LNCAP (cell line): ENCODE measurements around the gene SLC25A45.

Experiments used
- TF ChIP-seq, protein P1 (sequence below): fragments of 450-650 bp; IDR thresholded peaks from 2 replicates; pipeline ENCODE4 v1.5.1; 2017; ENCODE audit warnings: mild to moderate bottlenecking

Gene SLC25A45

DNA sequence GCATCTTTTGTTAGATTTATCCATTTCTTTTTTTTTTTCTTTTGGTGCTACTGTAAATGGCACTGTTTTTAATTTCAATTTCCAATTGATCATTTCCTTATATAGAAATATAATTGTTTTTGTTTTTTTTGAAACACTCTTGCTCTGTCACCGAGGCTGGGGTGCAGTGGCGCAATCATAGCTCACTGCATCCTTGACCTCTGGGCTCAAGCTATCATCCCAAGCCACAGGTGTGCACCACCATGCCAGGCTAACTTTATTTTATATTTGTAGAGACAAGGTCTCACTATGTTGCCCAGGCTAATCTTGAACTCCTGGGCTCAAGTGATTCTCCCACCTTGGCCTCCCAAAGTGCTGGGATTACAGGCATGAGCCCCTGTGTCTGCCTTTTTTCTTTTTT, 20.3 kb upstream of the SLC25A45 start:
- TF ChIP-seq, protein P1, sequence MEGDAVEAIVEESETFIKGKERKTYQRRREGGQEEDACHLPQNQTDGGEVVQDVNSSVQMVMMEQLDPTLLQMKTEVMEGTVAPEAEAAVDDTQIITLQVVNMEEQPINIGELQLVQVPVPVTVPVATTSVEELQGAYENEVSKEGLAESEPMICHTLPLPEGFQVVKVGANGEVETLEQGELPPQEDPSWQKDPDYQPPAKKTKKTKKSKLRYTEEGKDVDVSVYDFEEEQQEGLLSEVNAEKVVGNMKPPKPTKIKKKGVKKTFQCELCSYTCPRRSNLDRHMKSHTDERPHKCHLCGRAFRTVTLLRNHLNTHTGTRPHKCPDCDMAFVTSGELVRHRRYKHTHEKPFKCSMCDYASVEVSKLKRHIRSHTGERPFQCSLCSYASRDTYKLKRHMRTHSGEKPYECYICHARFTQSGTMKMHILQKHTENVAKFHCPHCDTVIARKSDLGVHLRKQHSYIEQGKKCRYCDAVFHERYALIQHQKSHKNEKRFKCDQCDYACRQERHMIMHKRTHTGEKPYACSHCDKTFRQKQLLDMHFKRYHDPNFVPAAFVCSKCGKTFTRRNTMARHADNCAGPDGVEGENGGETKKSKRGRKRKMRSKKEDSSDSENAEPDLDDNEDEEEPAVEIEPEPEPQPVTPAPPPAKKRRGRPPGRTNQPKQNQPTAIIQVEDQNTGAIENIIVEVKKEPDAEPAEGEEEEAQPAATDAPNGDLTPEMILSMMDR = no peak

DNA sequence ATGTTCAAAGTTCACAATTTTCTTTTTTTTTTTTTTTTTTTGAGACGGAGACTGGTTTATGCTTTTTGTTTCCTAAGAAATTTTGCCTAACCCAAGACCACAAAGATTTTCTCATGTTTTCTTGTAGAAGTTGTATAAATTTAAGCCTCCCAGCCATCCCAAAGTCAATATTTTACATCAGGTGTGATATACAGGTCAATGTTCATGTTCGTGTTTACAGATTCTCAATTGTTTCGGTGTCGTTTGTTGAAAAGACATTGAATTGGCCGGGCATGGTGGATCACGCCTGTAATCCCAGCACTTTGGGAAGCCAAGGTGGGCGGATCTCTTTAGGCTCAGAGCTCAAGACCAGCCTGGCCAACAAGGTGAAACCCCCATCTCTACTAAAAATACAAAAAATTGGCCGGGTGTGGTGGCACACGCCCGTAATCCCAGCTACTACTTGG, 19.4 kb upstream of the SLC25A45 start:
- TF ChIP-seq, protein P1 = no peak

DNA sequence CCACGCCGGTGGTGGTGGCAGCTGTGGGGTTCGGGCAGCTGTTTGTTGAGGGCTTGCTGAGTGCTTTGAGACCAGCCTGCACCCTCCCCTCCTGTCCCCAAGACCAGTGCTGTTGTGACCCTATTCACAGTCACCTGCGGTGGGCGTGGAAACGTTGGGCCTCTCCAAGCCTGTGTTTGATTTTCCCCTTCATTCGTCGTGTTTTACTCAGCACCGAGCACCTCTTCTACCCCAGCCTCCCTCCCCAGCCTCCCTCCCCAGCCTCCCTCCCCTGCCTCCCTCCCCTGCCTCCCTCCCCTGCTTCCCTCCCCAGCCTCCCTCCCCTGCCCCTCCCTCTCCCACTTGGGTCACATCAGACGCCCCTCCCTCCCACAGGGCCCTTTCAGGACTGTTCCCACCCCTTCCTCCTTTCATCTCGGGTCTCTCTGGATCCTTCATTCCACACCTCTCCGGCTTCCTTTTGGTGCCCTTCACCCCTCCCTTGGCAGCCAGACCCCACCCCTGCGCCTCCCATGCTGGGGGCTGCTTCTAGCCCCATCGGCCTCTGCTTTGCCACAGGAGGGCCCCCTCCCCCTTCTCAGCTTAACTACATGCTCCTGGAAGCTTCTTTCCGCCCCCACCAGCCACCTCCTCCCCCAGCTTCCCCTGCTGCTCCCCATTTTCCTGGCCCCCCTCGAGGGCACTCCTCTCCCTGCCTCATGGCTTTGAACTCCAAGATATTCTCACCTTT, 18.8 kb upstream of the SLC25A45 start:
- TF ChIP-seq, protein P1 = no peak

DNA sequence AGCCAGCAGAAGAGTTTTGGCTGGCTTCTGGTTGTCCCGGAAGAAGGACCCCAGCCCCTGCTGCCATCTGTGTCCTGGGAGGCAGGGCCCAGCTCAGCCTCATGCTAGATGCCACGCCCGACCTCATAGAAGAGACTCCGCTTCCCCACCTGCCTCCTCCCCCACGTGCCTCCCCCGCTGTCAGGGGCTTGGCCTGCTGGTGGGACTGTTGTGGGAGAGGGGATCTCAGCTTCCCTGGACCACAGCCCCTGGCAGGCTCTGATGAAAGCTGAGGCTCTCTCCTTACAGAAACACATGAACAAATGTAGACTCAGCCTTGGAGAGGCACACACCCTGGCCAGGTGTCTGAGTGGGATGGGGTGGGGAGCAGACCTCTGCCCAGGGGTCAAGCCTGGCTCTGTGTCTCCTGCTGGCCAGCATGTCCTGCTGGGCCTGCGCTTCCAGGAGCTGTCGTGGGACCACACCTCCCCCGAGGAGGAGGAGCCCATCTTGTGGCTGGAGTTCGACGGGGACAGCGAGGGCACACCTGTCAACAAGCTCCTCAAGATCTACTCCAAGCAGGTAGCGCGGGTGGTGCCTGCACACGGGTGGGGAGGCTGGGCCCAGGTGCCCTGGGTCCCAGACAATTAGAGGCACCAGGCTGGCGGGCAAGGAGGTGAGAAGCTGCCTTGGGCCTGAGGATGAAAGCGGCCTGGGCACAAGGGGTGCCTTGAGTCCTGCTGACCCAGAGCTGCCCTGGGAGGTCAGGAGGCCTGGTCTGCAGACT, 18.0 kb upstream of the SLC25A45 start:
- TF ChIP-seq, protein P1 = no peak

DNA sequence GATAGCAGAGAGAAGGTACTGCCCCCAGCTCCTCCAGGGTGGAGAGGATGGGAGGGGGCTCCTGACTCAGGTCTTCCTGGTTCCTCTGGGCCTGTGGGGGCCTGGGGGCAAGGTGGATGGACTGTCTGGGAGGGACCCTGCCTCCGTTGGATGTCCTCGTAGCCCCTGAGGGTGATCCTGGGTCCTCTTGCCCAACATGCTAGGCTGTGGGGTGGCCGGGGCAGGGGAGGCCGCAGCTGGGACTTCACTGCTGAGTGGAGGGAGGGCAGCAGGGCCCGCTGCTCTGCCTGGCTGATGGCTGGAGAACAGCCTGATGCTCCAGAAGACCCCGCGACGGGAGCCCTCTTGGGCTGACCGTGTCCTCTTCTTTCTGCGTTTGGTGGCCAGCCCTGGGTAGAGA, 17.4 kb upstream of the SLC25A45 start:
- TF ChIP-seq, protein P1 = no peak

DNA sequence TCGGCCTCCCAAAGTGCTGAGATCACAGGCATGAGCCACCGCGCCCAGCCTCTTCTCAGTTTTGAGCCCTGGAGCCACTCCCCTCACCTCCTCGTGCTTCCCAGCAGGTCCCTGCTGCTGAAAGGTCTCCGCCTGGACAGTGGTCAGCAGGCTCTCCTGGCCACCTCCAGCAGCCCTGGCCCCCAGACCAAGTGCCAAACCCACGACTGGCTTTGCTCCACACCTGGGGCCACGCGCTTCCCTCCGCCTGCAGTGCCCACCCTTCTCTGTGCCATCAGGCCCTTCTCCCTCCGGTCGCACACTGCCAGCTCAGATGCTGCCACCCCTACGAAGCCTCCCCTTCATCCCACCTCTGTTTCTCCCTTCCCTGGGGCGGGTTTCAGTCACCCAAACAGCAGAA, 16.8 kb upstream of the SLC25A45 start:
- TF ChIP-seq, protein P1 = no peak

DNA sequence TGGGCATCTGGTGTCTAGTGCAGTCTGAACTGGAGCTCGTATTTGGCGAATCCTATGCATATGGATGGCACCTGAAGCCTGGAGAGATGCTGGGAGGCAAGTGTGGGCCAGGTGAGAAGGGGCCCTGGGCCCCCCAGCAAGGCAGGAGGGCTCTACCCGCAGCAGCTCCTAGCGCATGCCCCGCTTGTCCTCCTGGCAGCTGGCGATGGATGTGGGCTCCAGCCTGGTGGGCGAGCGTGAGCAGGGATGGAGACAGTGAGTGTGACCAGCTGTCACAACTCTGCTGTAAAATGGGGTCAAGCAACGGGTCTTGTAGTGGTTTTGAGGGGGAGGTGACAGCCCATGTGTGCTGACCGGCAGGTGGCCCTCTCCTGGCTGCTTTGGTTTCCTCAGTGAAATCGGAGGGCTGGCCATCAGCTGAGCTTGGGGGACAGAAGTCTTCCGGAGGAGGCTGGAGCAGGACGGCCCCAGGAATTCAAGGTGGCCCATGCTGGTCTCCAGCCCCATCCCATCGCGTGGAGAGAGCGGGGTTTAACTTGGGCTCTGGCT, 16.0 kb upstream of the SLC25A45 start:
- TF ChIP-seq, protein P1 = no peak
